ENCODE results near the gene PPDPF. TPM values are rescaled to one million over a fixed set of nuclear protein-coding genes. Genes with fewer than 3 reads are reported as not detected.

The PPDPF gene
- total RNA-seq, 1 donor from 2014 or later = 355 TPM

- no peaks in the 10 kb centered on the region for H3K36me3 ChIP-seq
- ATAC-seq = no peak
- H3K27me3 ChIP-seq = peaks cover 27% of the 10 kb centered on the region
- no peak for TF ChIP-seq CTCF (IDR thresholded peaks at IDR 0.05)
- H3K4me1 ChIP-seq = peaks cover under 1% of the 10 kb centered on the region
- no peak for DNase-seq
- intact Hi-C loops (cut with DNase I) = no loop called here
- no peaks in the 10 kb centered on the region for H3K9me3 ChIP-seq
- H3K27ac ChIP-seq = no peak overlapping the region
- no peak overlapping the region for H3K4me3 ChIP-seq
These were observed 28.0 kb downstream of the PPDPF start for GRCh38 chr20:63548542-63548941.

- Histone ChIP-seq H3K4me3 (no peak overlapping the region), H3K36me3 (no peaks in the 10 kb centered on the region), H3K4me1 (peaks cover 6% of the 10 kb centered on the region), H3K9me3 (no peaks in the 10 kb centered on the region), H3K27ac (no peak overlapping the region), H3K27me3 (peaks cover 27% of the 10 kb centered on the region)
- intact Hi-C loops (cut with DNase I) = no loop called here
- no peak for DNase-seq
- ATAC-seq = no peak
- no peak for TF ChIP-seq CTCF (IDR thresholded peaks at IDR 0.05)
These were observed 28.5 kb downstream of the PPDPF start for GRCh38 chr20:63549019-63549418.

DNA sequence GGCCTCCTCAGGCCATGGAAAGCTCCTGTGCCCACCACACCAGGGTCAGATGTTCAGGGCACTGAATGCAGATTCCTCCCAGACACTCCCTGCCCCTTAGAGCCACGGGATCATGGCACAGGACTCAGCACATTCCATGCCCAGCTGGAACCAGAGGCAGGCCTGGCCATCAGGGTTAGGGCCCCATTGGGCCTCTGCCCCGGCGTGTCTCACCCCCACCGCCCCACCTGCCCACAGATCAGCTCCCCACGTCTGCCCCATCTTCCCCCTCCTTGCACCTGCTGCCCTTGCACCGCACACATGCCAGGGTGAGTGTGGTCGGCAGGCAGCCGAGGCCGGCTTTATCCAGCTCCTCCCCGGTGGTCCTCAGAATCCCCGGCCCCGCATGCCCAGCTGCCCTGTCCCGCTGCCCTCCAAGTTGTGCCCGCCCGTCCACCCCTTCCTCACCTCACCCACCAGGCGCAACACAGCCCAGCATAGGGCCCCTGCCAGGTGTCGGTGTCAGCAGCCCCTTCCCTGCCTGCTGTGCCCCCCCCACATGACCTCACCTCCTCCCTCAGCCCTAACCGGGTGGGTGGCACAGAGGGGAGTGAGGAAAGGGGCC lies 29.2 kb downstream of the PPDPF start:
- intact Hi-C loops (cut with DNase I) = no loop called here
- DNase-seq (no peak), ATAC-seq (no peak)
- Histone ChIP-seq H3K36me3 (no peaks in the 10 kb centered on the region), H3K27me3 (peaks cover 25% of the 10 kb centered on the region), H3K4me1 (peaks cover 10% of the 10 kb centered on the region), H3K4me3 (no peak overlapping the region), H3K9me3 (no peaks in the 10 kb centered on the region), H3K27ac (no peak overlapping the region)
- TF ChIP-seq CTCF (IDR thresholded peaks at IDR 0.05) = no peak

GRCh38 chr20:63551068-63551467 lies 30.5 kb downstream of the PPDPF start:
- Histone ChIP-seq H3K4me1 (peaks cover 10% of the 10 kb centered on the region), H3K27ac (no peak overlapping the region), H3K27me3 (peaks cover 23% of the 10 kb centered on the region), H3K36me3 (no peaks in the 10 kb centered on the region), H3K4me3 (no peak overlapping the region), H3K9me3 (no peaks in the 10 kb centered on the region)
- no peak for TF ChIP-seq CTCF (IDR thresholded peaks at IDR 0.05)
- no peak for ATAC-seq
- intact Hi-C loops (cut with DNase I) = no loop called here
- DNase-seq = no peak

- no peak for TF ChIP-seq CTCF (IDR thresholded peaks at IDR 0.05)
- peaks cover 12% of the 10 kb centered on the region for H3K27me3 ChIP-seq
- intact Hi-C loops (cut with DNase I) = no loop called here
These were observed 32.1 kb downstream of the PPDPF start for GRCh38 chr20:63552481-63553249.

More at GRCh38 chr20:63552481-63553249, 32.1 kb downstream of the PPDPF start:
- DNase-seq (no peak), ATAC-seq (no peak)
- Histone ChIP-seq H3K4me1 (peaks cover 10% of the 10 kb centered on the region), H3K9me3 (no peaks in the 10 kb centered on the region), H3K27ac (no peak overlapping the region), H3K36me3 (no peaks in the 10 kb centered on the region), H3K4me3 (no peak overlapping the region)
